RPMI8226 (cell line): ENCODE measurements around the gene CFAP46.
"Not testable (repeated sequence)": the region's sequence is repeated elsewhere in the genome, so short reads cannot be mapped to it uniquely, and the experiment has no call there.

Experiments
- DNase-seq: peaks from one replicate; pipeline ENCODE4 v3.0.0-alpha.2; 2015

The CFAP46 gene

DNA sequence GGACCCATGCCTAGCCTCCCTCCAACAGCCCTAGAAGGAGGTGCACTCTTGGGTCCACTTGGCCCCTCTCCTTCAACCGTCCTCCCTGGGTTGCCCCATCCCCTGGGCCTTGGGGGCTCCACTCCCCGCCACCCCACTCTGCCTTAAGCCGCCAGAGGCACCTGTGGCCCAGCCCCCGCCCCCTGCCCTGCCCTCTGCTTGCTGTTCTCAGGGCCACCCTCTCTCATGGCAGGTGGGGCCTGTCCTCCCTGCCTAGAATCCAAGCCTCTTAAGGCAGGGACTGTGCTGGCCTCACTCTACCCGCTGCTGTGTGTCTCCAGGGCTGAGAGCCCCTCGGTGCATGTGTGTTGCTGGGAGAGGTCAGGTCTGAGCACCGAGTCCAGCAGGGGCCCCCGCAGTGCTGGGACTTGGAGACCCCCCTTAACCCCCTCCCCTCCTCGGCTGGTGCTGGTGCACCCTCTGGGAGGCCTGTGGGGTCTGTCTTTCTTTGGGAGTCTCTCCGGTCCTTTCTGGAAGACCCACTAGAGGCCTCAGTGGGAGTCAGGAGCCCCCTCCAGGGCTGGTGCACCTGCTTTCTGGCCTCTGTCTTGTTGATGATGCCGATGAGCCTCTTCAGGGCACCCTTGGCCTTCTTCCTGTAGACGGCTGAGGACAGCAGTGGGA is 43.8 kb downstream of the CFAP46 start:
- no peak for DNase-seq

GRCh38 chr10:132897516-132898381 is 44.6 kb downstream of the CFAP46 start:
- DNase-seq, result no peak

GRCh38 chr10:132893786-132894185 is 48.6 kb downstream of the CFAP46 start:
- not testable (repeated sequence) for DNase-seq

DNA sequence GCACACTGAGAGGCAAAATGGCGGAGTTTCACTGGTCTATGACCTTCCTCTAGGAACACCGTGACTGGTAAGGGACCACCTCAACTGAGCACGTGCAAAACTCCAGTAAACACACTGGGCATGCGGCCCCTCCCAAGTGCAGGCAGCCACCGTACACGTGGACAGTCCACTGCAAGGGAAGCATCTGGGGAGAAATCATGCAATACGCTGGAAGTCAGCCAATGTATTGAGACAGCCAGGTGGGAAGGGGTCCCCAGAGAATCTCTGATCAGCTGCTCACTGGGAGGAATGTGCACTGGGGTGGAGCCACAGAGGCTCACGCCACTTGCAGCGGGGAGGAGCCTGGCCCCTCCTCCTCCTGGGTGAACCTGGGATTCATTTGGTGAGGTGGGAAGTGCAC is 49.3 kb downstream of the CFAP46 start:
- no peak for DNase-seq

DNA sequence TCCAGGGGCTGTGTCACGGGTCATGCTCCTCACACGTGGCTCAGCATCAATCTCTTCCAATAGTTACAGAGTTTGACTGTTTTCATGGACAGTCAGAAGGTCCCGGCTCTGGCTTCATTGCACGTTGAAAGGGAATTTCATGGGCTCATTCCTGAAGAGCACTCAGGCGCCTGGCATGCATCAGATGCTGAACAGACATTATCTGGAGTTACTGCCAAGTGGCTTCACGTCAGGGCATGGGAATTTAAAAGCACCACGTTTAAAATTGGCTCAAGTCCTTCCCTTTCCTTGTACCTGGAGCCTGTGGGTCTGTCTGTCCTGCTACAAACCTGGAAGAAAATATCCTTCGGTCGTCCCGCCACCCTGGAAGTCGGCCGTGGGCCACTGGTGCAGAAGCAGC is 50.4 kb downstream of the CFAP46 start:
- DNase-seq, result no peak

- no peak for DNase-seq
Measured at GRCh38 chr10:132891368-132891767, 51.0 kb downstream of the CFAP46 start.

GRCh38 chr10:132890301-132890700 is 52.1 kb downstream of the CFAP46 start:
- no peak for DNase-seq

- DNase-seq, result no peak
Measured at GRCh38 chr10:132889556-132889955, 52.8 kb downstream of the CFAP46 start.

DNA sequence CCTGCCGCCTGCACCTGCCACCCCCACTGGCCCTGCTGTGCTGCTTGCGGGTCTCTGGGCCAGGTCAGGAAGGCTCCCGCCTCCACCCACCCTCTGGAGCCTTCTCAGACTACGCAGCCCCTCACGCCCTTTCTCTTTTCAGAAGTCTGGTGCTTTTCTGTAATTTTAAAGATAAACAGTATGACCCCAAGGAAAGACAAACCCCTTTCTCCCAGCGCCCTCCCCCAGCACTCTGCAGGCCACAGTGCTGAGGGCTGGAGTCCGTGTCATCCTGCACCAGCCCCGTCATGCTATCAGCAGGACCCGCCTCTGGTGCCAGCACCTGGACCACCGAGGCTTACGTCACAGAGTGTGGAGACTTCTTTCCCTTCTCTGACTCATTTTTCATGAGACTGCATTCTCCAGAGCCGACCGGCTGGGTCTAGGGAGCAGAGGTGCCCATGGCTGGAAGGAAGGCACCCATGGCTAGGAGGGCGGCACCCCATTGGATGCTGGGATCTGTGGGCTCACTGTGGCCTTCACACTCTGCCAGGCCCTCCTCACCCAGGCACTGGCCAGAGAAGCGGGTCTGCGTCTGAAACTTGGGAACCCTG is 53.4 kb downstream of the CFAP46 start:
- no peak for DNase-seq

GRCh38 chr10:132888446-132888845 is 53.9 kb downstream of the CFAP46 start:
- DNase-seq, result not testable (repeated sequence)

DNA sequence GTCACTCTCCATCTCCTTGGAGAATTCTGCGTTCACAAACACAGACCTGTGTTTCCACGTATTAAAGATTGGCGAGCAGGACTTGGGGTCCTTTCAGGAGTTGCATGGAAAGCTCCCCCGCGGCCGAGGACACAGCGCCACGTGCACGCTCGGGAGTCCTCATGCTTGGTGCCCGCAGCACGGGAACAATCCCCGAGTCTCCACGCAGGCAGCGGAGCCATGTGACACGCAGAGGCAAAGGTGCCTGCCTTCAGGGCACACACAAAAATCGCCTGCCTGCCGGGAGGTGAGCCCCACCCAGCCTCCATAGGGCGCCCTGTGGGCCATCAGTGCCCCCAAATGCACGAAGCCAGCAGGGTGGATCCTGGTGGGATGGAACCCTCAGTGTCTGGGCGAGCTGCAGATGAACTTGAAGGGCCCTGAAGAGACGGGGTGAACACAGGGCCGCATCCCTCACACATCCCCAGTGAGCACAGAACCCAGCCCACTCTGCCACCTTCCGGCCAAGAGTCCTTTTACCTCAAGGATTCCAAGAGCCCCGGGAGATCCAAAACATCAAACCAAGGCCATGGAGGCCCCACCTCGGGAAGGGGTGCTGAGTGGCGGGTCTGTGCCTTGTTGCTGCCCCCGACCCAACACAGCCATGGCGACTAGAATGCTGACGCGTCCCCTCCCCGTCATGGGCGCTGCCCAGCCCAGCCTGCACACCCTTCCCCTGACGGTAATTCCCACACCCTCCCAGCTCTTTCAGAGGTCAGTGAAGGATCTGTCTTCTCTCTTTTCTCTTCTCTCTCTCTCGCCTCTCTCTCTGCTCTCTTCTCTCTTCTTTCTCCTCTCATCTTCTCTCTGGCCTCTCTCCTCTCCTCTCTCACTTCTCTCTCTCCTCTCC is 55.9 kb downstream of the CFAP46 start:
- peak; percentile 23 for DNase-seq

DNA sequence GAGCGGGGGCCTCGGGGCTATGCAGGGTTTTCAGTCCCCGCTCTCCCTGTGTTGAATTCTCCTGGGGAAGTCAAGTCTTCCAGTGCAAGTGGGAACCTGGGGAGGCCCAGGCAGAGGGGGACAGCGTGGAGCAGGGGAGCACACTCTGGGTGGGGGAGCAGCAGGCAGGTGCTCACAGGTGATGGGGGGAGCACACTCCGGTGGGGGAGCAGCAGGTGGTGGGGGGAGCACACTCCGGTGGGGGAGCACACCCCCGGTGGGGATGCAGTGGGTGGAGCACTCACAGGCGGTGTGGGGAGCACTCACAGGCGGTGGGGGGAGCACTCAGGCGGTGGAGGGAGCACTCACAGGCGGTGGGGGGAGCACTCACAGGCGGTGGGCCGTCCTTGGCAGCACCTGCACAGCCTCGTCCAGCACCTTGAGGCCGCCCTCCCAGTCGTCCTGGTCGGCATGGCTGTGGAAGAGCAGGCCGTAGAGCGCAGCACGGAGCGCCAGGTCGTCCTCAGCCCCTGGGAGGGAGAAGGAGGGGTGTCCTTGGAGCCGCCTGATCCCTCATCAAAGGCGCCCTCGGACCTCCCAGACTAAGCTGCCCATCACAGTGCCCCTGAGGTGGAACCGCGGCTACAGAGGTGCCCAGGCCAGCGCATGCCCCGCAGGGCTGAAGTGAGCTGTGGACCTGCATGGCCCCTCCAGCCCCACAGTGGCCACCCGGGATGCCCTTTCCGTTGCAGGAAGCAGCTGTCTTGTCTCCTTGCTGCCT is 56.7 kb downstream of the CFAP46 start:
- DNase-seq, result no peak

- DNase-seq, result no peak
Measured at GRCh38 chr10:132884691-132885271, 57.6 kb downstream of the CFAP46 start.

- DNase-seq, result no peak
Measured at GRCh38 chr10:132884041-132884440, 58.3 kb downstream of the CFAP46 start.

DNA sequence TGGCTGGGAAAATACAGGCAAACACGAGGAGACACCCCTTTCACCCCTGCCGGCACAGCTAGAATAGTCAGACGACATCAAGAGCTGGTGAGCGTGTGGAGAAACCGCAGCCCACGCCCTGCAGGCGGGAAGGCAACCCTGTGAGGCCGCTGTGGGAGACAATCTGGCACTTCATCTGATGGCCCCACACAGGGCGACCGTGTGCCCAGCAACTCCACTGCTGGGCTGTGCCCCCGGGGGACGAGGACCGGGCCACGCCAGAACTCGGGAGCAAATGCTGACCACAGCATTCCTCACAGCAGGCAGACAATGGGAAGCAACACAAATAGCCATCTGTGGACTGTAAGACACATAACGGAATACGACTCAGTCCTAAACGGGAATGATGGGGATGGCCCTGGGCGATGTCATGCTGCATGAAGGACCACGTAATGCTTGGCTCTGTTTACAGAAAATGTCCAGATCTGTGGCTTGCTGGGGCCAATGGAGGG is 58.9 kb downstream of the CFAP46 start:
- DNase-seq, result no peak

DNA sequence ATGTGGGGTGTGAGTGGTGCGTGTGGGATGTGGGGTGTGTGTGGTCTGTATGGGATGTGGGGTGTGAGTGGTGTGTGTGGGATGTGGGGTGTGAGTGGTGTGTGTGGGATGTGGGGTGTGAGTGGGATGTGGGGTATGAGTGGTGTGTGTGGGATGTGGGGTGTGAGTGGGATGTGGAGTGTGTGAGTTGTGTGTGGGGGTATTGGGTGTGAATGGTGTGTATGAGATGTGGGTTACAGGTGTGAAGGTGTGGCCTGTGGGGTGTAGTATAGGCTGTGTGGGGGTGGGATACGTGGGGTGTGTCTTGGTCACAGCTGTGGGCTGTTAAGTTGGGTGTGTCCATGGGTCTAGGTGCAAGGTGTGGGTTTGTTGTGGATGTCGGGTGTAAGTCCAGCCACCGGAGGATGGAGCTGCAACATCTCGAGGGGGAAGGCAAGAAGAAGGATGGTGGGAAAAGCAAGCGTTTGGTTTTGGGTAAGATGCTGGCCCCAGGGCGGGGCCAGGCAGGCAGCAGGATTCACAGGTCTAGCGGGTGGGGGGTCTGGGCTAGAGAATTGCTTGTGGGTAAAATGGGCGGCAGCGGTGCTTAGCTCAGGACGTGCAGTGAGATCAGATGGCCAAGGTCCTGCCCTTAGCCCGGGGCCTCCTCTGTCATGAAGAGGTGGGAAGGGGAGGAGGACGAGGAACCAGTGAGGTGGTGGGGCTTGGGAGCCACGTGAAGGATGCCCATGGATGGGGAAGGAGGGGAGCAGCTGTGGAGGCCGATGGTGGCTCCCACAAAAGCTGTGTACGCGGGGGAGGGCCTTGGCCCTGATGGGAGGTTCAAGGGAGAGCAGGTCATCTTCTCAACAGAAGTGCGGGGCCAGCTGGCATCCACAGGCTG is 60.1 kb downstream of the CFAP46 start:
- DNase-seq, result no peak

GRCh38 chr10:132881186-132881920 is 61.0 kb downstream of the CFAP46 start:
- no peak for DNase-seq

GRCh38 chr10:132880128-132880981 is 62.0 kb downstream of the CFAP46 start:
- no peak for DNase-seq
